SIG-M5 treated with dmso at 0.1 percent for 504 hours (cell line): ENCODE measurements around the gene ANKRD13C.

ENCODE experiments used
- DNase-seq: peaks from one replicate; lab custom pipeline; 2025; ENCODE audit not compliant: unreplicated experiment; lab: John Stamatoyannopoulos, UW

The ANKRD13C gene

DNA sequence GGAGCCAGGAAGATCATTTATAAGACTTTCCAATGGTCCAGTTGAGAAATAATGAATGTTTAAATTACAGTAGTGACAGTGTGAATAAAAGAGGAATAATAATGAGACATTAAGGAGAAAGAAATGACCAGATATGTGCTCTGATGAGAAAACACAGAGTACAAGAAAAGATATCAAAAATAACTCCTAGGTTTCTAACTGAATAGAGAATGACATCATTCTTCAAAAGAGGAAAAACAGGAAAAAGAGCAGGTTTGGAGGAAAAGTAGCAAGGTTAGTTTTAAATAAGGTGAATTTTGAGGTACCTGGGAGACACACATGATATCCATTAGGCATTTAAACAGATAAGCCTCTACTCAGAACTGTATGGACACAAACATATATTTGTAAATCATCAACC is 55.0 kb downstream of the ANKRD13C start:
- DNase-seq = no peak

DNA sequence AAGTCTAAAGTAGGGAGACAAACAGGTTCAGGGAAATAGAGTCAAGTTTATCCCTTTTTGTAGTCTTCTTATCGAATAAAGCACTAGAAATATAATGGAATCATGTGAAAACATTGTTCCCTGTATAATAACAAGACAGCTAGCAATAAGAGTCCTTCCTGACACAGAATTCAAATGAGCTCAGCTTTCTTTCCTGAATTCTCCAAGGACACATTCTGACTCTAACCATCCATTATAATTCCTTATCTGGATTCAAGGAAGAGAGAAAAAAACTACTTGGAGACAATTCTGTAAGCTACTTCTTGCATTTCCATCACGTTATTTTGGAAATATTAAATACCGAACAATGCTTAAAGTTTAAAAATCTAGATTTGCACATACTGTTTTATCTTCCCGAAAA is 58.8 kb downstream of the ANKRD13C start:
- no peak for DNase-seq

DNA sequence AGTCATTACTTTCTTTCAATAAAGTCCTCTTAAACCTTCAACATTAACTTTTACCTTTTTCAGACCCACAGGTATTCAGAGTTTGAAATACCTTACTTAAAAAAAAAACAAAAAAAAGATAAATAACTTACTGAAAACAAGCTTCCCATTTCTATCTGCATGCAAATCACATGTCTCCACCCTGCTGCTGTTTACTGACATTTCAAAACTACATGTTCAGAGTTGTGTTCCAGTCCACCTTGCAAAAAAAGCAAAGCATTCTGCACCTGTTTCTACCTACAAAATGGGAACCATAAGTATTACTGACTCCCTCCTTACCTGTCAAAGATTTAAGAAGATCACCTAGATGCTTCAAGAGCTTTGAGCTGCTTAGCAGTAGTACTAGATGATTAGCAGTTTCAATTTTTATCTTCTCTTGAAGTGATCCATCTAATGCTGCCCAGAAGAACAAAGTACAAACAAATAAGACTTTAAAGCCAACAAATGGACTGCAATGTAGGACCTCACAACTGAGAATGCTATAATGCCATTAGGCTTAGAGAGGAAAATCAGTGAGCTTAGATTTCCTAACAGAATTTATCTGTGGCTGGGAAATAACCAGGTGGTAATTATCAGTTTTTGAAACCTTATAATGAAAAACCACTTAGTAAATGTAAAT is 61.2 kb downstream of the ANKRD13C start:
- DNase-seq = no peak

DNA sequence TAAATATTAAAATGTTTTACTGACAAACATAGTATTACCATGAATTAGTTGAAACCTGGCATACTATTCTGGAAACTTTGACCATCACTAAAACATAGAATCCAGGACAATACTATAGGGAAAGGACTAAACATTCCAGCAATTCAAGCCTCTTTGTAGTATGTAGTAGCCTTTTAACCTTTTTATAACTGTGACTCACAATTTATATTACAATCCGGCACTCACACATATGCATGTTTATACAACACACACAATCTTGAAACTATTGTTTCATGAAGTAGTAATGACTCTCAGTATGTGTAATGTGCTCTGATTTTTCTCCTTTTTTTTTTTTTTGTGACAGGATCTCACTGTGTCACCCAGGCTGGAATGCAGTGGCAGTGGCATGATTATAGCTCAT is 64.3 kb downstream of the ANKRD13C start:
- DNase-seq = no peak

DNA sequence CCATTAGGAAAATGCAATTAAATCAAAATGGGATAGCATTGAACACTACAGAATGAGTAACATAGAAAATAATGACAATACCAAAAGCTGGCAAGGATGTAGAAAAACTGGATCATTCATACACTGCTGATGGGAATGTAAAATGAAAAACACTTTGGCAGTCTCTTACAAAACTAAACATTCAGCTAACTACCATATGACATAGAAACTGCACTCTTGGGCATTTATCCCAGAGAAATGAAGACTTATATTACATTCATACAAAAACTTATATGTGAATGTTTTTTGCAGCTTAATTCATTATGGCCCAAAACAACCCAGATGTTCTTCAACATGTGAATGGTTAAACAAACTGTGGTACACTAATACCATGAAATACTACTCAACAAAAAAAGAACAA is 66.4 kb downstream of the ANKRD13C start:
- no peak for DNase-seq

DNA sequence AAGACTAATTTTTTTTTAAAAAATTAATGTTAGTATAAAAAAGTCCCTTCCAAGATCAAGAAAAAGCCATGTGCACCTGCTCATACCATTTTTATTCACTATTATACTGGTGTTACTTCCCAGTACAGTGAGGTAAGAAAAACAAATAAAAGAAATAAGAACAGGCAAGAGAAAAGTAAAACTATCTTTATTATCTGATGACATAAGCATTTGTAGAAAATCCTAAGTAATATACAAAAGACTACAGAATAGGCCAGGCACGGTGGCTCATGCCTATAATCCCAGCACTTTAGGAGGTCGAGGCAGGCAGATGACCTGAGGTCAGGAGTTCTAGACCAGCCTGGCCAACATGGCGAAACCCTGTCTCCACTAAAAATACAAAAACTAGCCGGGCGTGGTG is 68.1 kb downstream of the ANKRD13C start:
- no peak for DNase-seq

DNA sequence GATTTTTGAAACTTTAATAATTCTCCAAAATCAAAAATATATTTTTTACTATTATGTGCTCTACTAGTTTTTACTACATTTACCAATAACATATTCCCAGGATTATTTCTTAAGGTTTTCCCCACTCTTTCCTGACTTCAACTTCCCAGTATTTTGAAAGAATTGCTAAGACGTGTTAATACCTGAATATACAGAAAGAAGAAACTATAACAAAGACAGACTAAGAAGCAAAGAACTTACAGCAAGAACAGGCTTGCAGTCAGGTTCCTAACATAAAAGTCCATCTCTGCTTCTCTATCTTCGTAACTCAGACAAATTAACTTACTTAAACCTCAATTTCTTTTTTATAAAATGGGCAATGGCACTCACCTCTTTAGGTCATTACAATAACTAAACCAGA is 70.2 kb downstream of the ANKRD13C start:
- DNase-seq = no peak

DNA sequence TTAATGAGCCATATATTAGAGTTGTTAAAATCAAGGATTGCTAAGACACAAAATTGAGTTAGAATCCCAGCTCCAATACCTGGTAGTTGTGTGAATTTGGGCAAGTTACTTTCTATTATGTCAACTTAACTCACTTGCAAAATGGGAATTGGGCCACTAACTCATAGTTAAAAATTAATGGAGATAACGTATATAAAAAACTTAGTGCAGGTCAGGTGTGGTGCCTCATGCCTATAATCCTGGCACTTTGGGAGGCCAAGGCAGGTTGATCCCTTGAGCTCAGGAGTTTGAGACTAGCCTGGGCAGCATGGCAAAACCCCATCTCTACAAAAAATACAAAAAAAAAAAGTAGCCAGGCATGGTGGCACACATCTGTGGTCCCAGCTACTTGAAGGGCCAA is 75.8 kb downstream of the ANKRD13C start:
- DNase-seq = no peak

DNA sequence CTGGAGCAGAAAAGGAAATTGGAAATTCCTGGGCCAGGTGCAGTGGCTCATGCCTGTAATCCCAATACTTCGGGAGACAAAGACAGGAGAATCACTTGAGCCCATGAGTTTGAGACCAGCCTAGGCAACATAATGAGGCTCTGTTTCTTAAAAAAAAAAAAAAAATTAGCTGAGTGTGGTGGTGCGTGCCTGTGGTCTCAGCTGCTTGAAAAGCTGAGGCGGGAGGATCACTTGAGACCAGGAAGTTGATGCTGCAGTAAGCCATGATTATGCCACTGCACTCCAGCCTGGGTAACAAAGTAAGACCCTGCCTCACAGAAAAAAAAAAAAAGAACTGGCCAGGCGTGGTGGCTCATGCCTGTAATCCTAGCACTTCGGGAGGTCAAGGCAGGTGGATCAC is 76.6 kb downstream of the ANKRD13C start:
- DNase-seq = no peak

DNA sequence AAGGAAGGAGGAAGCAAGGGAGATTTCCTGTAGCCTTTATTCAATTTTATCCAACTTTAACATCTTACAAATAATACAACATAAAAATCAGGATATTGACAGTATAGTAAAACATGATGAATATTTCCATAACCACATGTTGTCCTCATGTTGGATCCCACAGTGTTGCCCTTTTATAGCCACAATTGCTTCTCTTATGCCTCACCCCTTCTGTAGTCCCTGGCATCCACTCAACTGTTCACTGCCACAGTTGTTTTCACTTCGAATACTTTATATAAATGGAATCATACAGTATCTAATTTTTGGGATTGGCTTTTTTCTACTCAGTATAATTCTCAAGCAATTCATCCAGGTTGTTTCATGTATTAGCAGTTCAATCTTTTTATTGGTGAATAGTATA is 88.6 kb downstream of the ANKRD13C start:
- DNase-seq = no peak

DNA sequence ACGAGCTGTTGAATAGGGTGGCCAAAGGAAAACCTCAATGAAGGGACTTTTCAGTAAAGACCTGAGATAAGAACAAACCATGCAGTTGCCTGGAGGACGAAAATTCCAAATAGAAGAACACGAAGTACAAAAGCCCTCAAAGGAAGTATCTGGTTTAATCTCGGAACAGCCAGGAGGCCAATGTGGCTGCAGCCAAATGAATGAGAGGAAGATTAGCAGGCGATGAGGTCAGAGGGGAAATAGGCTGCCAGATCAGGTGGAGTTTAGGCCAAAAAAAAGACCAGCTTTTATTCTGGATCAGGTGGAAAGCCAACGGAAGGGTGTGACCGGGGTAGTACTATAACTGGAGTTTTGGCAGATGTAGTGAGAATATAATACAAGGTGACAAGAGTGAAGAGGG is 89.7 kb downstream of the ANKRD13C start:
- DNase-seq = no peak

DNA sequence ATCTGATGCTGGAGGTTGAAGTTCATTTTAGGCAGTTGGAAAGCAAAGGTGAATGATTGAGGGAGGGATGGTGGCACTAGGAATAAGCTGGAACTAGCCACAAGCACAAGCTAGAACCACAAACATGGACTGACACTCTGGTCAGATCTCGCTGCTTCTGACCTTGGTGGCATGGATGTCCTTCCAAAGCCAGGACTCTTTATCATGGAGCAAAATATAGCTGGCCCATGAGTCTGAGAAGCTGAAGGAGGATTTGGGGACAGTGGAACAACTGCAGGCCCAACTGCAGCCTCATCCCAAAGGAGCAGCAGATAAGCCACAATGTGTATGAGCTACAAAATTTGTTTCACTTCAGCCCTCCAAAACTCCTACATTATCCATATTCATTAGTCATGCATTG is 97.9 kb downstream of the ANKRD13C start:
- no peak for DNase-seq

DNA sequence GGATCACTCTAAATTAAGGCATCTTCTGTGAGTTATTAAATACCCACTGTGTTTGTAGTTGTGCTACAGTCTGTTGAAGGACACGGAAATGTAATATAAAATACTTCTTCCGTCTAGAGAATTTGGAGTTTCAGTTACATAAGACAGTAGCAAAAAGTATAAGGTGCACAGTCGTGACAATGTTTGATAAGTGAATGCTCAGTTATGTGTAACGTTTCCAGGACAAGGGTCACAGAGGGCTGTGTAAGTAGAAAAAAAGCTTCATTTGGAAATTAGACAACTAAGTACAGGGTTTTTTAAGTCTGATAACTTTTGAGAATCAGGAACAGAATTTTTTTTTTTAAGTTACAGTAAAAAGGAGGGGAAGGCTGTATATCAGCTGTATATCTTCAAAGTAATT is 105.8 kb downstream of the ANKRD13C start:
- DNase-seq = no peak

DNA sequence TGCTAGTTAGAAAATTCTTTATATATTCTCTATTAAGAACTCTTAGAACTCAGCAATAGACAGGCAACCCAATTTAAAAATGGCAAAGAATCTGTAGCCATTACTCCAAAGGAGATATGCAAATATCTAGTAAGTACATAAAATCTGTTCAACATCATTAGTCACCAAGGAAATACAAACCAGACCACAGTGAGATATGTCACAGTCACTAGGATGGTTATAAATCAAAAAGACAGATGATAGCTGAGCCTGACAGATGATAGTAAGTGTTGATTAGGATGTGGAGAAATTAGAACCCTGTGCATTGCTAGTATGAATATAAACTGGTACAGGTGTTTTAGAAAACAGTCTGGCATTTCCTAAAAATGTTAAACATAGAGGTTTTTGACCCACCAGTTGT is 106.8 kb downstream of the ANKRD13C start:
- DNase-seq = no peak

DNA sequence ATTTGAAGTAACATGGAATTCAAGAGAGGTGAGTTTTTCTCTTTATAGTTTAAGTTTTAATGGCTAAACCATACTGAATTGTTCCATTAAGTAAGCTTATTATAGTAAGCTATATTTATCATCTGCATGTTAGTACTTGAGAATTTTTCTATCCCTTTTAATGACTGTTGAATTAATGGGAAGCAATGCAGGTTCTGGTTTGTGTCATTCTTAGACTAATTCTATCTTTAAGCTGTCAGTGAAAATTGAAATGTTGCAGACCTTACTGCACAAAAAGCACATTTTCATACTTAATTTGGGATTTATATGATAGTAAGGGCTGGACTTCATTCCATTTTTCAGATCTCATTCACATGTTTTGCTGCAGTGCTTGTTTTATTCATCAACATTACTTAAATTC is 107.4 kb downstream of the ANKRD13C start:
- DNase-seq = no peak

DNA sequence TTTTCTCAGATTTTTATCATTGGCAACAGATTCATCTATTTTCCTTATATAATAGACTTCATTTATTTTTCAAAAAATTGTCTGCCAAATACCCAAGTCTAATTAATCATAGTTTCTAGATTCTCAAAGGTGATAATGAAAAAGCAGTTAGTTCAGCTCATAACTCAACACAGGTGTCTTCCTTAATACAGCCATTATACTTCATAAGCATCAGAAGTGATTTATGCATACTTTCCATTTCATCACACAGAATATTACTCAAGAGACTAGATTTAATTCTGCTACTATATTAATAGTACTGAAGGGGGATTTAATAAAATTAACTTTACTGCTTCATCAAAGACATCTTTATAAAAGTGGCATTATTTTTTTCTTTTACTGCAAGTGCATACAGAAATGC is 114.6 kb downstream of the ANKRD13C start:
- no peak for DNase-seq

DNA sequence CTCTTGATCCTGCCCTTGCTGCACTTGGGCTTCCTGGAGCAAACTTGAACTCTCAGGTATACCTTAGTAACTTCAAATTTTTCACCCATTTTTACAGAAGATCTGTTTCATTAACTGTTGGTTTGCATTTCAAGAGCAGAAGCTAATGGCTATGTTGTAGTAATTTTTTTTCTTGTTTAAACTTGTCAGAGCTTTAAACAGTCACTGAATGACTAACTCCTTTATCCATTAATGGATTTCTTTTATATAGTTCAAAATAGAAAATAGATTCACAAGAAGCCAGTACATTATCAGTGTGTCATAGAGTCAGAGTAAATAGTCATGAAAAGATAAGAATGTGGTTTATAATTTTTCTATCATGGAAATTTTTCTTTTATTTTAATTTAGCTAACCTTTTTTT is 119.8 kb downstream of the ANKRD13C start:
- no peak for DNase-seq

DNA sequence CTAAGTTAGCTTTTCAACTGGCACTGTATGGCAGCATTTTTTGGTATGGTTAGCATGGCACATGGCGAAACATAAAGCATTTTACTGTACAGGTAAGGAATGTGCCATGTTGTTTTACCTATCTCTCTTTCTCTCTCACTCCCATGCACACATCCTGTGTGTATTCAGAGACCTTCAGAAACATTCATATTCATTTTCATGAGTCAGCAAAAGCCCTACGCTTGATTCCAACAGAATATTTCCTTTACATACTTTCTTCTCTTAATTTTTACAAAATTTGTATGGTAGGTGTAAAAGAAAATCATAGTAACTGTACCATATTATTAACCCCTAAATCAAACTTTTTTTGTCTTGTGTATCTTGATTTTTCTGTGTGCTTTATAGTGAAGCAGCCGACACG is 123.0 kb downstream of the ANKRD13C start:
- no peak for DNase-seq

DNA sequence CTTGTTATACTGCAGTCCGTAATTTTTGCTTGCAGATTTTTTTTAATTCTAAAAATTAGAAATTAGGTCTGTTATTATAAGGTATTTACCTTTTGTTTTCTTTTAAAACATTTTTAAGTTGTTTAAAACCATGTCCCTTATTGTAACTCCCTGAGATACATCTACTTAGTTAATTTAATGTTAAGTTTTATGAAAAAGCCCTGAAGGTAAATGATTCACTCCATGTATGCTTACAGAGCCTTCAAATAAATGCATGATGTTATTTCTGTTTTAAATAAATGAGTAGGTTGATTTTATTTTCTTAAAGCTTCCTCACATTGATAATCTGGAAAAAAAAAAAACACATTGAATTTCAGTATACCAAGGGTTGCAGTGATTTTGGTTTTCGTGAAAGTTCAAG is 125.9 kb downstream of the ANKRD13C start:
- no peak for DNase-seq

DNA sequence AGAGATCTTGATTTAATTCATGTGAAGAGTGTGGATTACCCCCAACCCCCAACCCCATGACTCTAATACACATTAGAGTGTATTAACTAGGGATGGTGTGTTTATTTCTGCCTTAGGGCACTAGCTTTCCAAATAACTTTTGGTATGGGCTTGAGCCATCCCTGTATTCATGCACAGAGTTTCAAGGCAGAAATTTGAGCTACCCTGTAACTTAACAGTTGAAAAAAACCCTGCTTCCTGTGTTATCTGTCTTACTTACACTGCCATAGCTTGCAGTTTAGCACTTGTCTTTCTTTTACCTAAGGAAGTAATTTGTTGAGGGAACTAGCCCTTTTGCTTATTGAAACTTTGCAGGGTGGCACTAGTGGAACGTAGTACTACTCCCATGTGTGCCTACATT is 127.1 kb downstream of the ANKRD13C start:
- no peak for DNase-seq

DNA sequence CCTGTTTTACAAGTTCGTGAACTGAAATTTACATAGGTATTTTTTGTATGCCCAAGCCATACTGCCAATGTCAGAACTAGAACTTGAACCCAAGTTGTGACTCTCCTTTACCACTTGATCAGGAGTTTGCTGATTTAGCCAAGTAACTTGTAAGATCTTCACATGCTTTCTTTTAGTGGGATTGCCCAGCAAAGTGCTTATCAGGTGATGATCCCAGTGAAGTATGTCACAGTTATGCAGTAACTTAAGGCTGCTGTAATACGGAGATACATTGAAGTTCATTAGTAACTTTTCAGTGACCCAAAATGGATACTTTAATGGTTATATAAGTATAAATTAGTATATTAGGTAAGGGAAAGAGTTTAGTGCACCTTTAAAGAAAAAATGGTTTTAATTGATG is 129.6 kb downstream of the ANKRD13C start:
- no peak for DNase-seq

DNA sequence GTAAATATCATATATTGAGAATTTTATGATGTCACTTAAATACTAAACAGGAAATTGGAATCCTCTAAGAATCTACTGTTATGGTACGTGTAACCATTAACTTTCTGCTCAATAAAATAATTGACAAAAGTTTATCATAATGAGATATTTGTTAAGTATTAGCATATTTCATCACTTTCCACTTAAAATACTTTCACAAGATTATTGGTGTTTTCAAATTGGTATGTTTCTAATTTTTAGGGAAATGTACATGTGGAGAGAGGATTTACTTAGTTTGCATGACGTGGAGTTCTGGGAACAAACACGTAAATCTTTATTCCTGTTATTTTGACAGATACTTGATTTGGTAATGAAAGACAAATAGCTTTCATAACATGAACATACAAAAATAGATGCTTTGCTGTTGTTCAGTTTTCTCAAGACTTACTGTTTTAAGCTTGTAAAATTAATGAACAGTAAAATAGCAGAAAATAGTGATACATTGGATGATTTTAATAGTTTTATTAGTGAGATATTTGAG is 131.7 kb downstream of the ANKRD13C start:
- no peak for DNase-seq
